AG10803 (cell line): Measurements from ENCODE around the gene COQ8B.

Experiments
- DNase-seq: peaks from one replicate; pipeline ENCODE4 v3.0.0; 2010; ENCODE audit warnings: low read depth
- H3K4me3 ChIP-seq: 2 replicates; pipeline ENCODE4 v1.5.1; 2011; ENCODE audit warnings: mild to moderate bottlenecking, low read length, control low read depth
- CTCF ChIP-seq: conservative IDR thresholded peaks from 2 replicates; pipeline ENCODE4 v1.5.1; 2011; ENCODE audit warnings: mild to moderate bottlenecking, low read length, control low read depth, inconsistent platforms

COQ8B gene

GRCh38 chr19:40674291-40674690, 42.4 kb downstream of the COQ8B start:
- TF ChIP-seq CTCF: no peak
- no peak overlapping the region for H3K4me3 ChIP-seq
- DNase-seq: no peak

- DNase-seq: no peak
- no peak overlapping the region for H3K4me3 ChIP-seq
- TF ChIP-seq CTCF: no peak
These were observed 43.3 kb downstream of the COQ8B start for GRCh38 chr19:40673397-40673796.

GRCh38 chr19:40672573-40673299, 44.0 kb downstream of the COQ8B start:
- H3K4me3 ChIP-seq: no peak overlapping the region
- no peak for DNase-seq
- no peak for TF ChIP-seq CTCF

GRCh38 chr19:40672038-40672437, 44.6 kb downstream of the COQ8B start:
- no peak for TF ChIP-seq CTCF
- no peak overlapping the region for H3K4me3 ChIP-seq
- no peak for DNase-seq

GRCh38 chr19:40671404-40671803, 45.3 kb downstream of the COQ8B start:
- no peak for TF ChIP-seq CTCF
- no peak overlapping the region for H3K4me3 ChIP-seq
- no peak for DNase-seq

GRCh38 chr19:40668991-40669614, 47.6 kb downstream of the COQ8B start:
- DNase-seq: no peak
- no peak for TF ChIP-seq CTCF
- no peak overlapping the region for H3K4me3 ChIP-seq

- TF ChIP-seq CTCF: no peak
- DNase-seq: no peak
- no peak overlapping the region for H3K4me3 ChIP-seq
These were observed 49.1 kb downstream of the COQ8B start for GRCh38 chr19:40667602-40668001.
